H1 (cell line): ENCODE results near the gene KLHDC10. TPM values are rescaled to one million over a fixed set of nuclear protein-coding genes. Genes with fewer than 3 reads are reported as not detected.

Experiments
- CEBPB ChIP-seq: IDR thresholded peaks from 2 replicates; pipeline ENCODE4 v1.6.1; 2012; ENCODE audit warnings: low read depth, low read length
- HDAC6 ChIP-seq: IDR thresholded peaks from one replicate; pipeline ENCODE4 v1.7.1; 2012; ENCODE audit warnings: low read depth, mild to moderate bottlenecking, inconsistent platforms, low read length, moderate library complexity
- polyA plus RNA-seq, 7 experiments: library from polyadenylated mRNA; depleted of rRNA in 3 of 7; stranded (reverse) in 5 of 7; unstranded in 2 of 7; fragments of >200 nt in 5 of 7; fragments of 200-250 nt in 2 of 7; gene quantifications; 1 replicate in 5 of 7; 2 replicates in 1 of 7; 4 replicates in 1 of 7; pipeline versions ENCODE4 v1.2.1 to v1.2.3, GENCODE V29; 2011 to 2013; ENCODE audit warnings: missing spikeins in 2 of 7, mixed read lengths in 2 of 7
- total RNA-seq: library from RNA; stranded (reverse); fragmentation: NEBNext Ultra II Directional; extraction: Animal tissue kit (Norgen Biotek cat#: 25700); gene quantifications from 2 replicates; pipeline ENCODE4 v1.2.1, GENCODE V29; 2021
- TF ChIP-seq, protein P1 (sequence below): fragments of 300-600 bp; sonication (generic); IDR thresholded peaks from 2 replicates; pipeline ENCODE4 v1.7.1; 2012; ENCODE audit warnings: low read length, moderate library complexity, mild to moderate bottlenecking, inconsistent platforms; ENCODE audit not compliant: insufficient replicate concordance

Gene KLHDC10
- total and polyA plus RNA-seq, 2 of the 8 experiments (the other 6 are each of a cell fraction or from before 2014, with no cell fraction given) = 6.6 to 14.5 TPM

- TF ChIP-seq, protein P1, sequence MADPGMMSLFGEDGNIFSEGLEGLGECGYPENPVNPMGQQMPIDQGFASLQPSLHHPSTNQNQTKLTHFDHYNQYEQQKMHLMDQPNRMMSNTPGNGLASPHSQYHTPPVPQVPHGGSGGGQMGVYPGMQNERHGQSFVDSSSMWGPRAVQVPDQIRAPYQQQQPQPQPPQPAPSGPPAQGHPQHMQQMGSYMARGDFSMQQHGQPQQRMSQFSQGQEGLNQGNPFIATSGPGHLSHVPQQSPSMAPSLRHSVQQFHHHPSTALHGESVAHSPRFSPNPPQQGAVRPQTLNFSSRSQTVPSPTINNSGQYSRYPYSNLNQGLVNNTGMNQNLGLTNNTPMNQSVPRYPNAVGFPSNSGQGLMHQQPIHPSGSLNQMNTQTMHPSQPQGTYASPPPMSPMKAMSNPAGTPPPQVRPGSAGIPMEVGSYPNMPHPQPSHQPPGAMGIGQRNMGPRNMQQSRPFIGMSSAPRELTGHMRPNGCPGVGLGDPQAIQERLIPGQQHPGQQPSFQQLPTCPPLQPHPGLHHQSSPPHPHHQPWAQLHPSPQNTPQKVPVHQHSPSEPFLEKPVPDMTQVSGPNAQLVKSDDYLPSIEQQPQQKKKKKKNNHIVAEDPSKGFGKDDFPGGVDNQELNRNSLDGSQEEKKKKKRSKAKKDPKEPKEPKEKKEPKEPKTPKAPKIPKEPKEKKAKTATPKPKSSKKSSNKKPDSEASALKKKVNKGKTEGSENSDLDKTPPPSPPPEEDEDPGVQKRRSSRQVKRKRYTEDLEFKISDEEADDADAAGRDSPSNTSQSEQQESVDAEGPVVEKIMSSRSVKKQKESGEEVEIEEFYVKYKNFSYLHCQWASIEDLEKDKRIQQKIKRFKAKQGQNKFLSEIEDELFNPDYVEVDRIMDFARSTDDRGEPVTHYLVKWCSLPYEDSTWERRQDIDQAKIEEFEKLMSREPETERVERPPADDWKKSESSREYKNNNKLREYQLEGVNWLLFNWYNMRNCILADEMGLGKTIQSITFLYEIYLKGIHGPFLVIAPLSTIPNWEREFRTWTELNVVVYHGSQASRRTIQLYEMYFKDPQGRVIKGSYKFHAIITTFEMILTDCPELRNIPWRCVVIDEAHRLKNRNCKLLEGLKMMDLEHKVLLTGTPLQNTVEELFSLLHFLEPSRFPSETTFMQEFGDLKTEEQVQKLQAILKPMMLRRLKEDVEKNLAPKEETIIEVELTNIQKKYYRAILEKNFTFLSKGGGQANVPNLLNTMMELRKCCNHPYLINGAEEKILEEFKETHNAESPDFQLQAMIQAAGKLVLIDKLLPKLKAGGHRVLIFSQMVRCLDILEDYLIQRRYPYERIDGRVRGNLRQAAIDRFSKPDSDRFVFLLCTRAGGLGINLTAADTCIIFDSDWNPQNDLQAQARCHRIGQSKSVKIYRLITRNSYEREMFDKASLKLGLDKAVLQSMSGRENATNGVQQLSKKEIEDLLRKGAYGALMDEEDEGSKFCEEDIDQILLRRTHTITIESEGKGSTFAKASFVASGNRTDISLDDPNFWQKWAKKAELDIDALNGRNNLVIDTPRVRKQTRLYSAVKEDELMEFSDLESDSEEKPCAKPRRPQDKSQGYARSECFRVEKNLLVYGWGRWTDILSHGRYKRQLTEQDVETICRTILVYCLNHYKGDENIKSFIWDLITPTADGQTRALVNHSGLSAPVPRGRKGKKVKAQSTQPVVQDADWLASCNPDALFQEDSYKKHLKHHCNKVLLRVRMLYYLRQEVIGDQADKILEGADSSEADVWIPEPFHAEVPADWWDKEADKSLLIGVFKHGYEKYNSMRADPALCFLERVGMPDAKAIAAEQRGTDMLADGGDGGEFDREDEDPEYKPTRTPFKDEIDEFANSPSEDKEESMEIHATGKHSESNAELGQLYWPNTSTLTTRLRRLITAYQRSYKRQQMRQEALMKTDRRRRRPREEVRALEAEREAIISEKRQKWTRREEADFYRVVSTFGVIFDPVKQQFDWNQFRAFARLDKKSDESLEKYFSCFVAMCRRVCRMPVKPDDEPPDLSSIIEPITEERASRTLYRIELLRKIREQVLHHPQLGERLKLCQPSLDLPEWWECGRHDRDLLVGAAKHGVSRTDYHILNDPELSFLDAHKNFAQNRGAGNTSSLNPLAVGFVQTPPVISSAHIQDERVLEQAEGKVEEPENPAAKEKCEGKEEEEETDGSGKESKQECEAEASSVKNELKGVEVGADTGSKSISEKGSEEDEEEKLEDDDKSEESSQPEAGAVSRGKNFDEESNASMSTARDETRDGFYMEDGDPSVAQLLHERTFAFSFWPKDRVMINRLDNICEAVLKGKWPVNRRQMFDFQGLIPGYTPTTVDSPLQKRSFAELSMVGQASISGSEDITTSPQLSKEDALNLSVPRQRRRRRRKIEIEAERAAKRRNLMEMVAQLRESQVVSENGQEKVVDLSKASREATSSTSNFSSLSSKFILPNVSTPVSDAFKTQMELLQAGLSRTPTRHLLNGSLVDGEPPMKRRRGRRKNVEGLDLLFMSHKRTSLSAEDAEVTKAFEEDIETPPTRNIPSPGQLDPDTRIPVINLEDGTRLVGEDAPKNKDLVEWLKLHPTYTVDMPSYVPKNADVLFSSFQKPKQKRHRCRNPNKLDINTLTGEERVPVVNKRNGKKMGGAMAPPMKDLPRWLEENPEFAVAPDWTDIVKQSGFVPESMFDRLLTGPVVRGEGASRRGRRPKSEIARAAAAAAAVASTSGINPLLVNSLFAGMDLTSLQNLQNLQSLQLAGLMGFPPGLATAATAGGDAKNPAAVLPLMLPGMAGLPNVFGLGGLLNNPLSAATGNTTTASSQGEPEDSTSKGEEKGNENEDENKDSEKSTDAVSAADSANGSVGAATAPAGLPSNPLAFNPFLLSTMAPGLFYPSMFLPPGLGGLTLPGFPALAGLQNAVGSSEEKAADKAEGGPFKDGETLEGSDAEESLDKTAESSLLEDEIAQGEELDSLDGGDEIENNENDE = no peak
- TF ChIP-seq CEBPB (no peak), HDAC6 (no peak)
- TF ChIP-seq, all 59 proteins: peak for 0
Observed at GRCh38 chr7:130022623-130023175, 47.6 kb upstream of the KLHDC10 start (continued).
